K562 treated with DMSO at 1 percent for 12 hours (cell line): Measurements from ENCODE around the gene CADM1. TPM values are rescaled to one million over a fixed set of nuclear protein-coding genes. Genes with fewer than 3 reads are reported as not detected.

Experiments used
- total RNA-seq: library from RNA; unstranded; fragments of 300-600 nt; gene quantifications from 2 replicates; pipeline ENCODE4 v1.2.3, GENCODE V29; 2022; ENCODE audit not compliant: insufficient read depth

Gene CADM1
- not detected in 2 replicates for total RNA-seq

DNA sequence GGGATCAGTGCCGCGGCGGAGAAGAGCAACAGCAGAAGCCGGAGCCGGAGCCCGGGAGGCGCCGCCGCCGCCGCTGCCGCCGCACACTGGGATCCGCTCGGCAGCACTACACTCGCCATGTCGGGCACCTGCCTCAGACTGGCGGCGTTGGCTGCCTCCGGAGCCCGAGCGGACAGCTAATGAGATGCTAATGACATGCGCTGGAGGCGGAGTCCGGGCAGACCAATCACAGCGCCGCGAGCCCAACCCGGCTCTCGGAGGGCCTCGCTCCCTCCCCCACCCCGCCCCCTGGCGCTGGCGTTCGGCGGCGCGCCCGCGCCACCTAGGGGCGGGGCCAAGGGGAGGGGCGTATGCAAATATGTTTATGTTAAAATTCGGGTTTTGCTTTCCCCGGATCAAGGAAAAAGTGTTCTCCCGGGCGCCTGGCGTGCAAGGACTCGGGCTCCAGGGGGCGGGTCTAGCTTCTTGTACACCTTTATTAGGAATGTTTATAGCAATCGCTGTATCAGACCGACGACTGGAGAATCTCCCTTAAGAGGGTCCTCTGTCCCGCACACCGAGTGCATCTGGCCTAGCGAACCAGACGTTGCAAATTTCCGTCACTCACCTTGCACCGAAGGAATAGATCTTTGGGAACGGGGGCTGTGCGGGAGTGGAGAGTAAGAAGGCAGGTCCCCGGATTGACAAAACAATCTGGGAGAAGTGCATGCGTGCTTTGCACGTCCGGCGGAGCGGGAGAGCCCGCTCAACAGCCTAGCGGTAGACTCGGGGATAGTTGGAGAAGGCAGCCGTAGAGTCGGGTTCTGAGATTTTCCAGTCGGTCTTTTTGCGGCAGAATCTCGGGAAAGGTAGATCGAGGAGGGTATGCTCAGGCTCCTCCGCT, at the start of gene CADM1:
Gene CADM1, minus strand, starts transcription at position 140 of the 883 bp plus-strand sequence.

